Lower leg skin (tissue), 4 donors: ENCODE results near the gene CYP20A1. TPM values are rescaled to one million over a fixed set of nuclear protein-coding genes. Genes with fewer than 3 reads are reported as not detected.
"Not testable (repeated sequence)": the region's sequence is repeated elsewhere in the genome, so short reads cannot be mapped to it uniquely, and the experiment has no call there.

Source experiments
- DNase-seq, 2 donors: peaks; one replicate each; pipeline ENCODE4 v3.0.0-alpha.2; 2019; ENCODE audit warnings: low spot score in 2 of 2
- H3K4me3 ChIP-seq: fragments of 200-600 bp; sonication (generic); 2 replicates; pipeline ENCODE4 v1.5.1; 2017; ENCODE audit warnings: mild to moderate bottlenecking, low read depth; ENCODE audit not compliant: poor library complexity, severe bottlenecking
- POLR2A ChIP-seq, 2 donors: fragments of 450-650 bp; IDR thresholded peaks; one replicate each; pipeline ENCODE4 v1.6.1; 2016 to 2017; ENCODE audit warnings: antibody characterized with exemption in 2 of 2, mild to moderate bottlenecking in 1 of 2, moderate library complexity in 1 of 2
- WGBS, 2 donors: methylation state at CpG; one replicate each; pipeline ENCODE4 v1.1.5; 2018; 5-methylcytosine and 5-hydroxymethylcytosine counted together
- intact Hi-C: fragments of 100-400 bp; cut with DNase I; formaldehyde crosslinking; loops from one replicate; pipeline ENCODE4 v1.15.0; 2023; ENCODE audit warnings: low total_unique reads
- total RNA-seq, 4 donors: library from RNA; depleted of rRNA; stranded (reverse); fragments of >200 nt; gene quantifications; one replicate each; pipeline ENCODE4 v1.1.0, GENCODE V29; 2016
- TF ChIP-seq, protein P1 (sequence below), 3 donors: fragments of 450-650 bp; IDR thresholded peaks; one replicate each; pipeline ENCODE4 v1.5.1; 2016; ENCODE audit warnings: antibody characterized with exemption in 3 of 3, mild to moderate bottlenecking in 3 of 3, moderate library complexity in 2 of 3

Gene CYP20A1
- total RNA-seq, 4 donors from 2014 or later: 11.9 to 25.5 (median 16.1) TPM

- intact Hi-C loops: no loop called here
- DNase-seq: no peak
- WGBS, 2 donors: 85% methylated on average over 6 of the region's 6 CpGs
- TF ChIP-seq, protein P1, sequence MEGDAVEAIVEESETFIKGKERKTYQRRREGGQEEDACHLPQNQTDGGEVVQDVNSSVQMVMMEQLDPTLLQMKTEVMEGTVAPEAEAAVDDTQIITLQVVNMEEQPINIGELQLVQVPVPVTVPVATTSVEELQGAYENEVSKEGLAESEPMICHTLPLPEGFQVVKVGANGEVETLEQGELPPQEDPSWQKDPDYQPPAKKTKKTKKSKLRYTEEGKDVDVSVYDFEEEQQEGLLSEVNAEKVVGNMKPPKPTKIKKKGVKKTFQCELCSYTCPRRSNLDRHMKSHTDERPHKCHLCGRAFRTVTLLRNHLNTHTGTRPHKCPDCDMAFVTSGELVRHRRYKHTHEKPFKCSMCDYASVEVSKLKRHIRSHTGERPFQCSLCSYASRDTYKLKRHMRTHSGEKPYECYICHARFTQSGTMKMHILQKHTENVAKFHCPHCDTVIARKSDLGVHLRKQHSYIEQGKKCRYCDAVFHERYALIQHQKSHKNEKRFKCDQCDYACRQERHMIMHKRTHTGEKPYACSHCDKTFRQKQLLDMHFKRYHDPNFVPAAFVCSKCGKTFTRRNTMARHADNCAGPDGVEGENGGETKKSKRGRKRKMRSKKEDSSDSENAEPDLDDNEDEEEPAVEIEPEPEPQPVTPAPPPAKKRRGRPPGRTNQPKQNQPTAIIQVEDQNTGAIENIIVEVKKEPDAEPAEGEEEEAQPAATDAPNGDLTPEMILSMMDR (IDR thresholded peaks at IDR 0.05): no peak
- TF ChIP-seq POLR2A (IDR thresholded peaks at IDR 0.05): no peak
- no peak overlapping the region for H3K4me3 ChIP-seq
These were observed 41.7 kb downstream of the CYP20A1 start for GRCh38 chr2:203280428-203281064.

- intact Hi-C loops: no loop called here
- peak in 1 of 2 donors; percentile 50 for DNase-seq
- TF ChIP-seq, protein P1 (IDR thresholded peaks at IDR 0.05): no peak
- TF ChIP-seq POLR2A (IDR thresholded peaks at IDR 0.05): no peak
- WGBS, 2 donors: 95 to 97% methylated on average over 7 of the region's 7 CpGs
- H3K4me3 ChIP-seq: no peak overlapping the region
These were observed 43.3 kb downstream of the CYP20A1 start for GRCh38 chr2:203282101-203282500.

DNA sequence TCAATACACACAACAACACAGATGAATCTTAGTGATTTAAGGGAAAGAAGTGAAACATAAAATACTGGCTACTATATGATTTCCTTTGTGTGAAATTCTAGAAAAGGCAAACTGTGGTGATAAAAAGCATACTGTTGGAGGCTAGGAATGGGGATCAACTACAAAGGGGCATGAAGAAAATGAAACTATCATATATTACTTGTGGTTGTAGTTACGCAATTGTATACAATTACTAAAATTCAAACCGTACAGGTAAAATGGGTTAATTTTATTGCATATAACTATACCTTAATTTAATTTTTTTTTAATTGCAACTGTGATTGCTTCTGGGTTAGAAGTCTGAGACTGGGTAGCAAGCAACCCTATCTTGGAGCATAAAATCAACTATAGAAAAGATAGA, 47.7 kb downstream of the CYP20A1 start:
- TF ChIP-seq POLR2A (IDR thresholded peaks at IDR 0.05): no peak
- TF ChIP-seq, protein P1 (IDR thresholded peaks at IDR 0.05): no peak
- H3K4me3 ChIP-seq: no peak overlapping the region
- intact Hi-C loops: no loop called here
- WGBS, 2 donors: 91 to 96% methylated on average over 2 of the region's 2 CpGs
- no peak for DNase-seq

DNA sequence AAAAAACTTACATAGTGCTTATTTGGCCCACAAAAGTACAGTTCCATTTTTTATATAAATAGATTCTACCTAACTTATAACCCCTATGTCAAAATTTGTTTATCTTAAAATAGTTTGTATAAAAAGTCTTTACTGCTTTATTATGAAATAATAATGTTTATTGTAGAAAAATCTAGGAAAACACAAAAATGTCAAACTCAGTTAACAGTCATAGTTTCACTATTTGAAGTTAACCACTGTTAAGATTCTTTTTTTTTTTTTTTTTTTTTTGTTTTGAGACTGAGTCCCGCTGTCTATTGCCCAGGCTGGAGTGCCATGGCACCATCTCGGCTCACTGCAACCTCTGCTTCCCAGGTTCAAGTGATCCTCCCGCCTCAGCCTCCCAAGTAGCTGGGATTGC, 62.8 kb downstream of the CYP20A1 start:
- 93 to 100% methylated on average over 3 of the region's 3 CpGs for WGBS, 2 donors
- no peak for TF ChIP-seq POLR2A (IDR thresholded peaks at IDR 0.05)
- TF ChIP-seq, protein P1 (IDR thresholded peaks at IDR 0.05): no peak
- no peak for DNase-seq
- intact Hi-C loops: no loop called here
- H3K4me3 ChIP-seq: no peak overlapping the region

- DNase-seq, intact Hi-C loops, H3K4me3 ChIP-seq: not testable (repeated sequence)
- WGBS, 2 donors: 98% methylated on average over 8 of the region's 8 CpGs
These were observed 63.8 kb downstream of the CYP20A1 start for GRCh38 chr2:203302586-203302985.

- intact Hi-C loops: no loop called here
- WGBS, 2 donors: 92 to 93% methylated on average over 3 of the region's 3 CpGs
- DNase-seq: no peak
- H3K4me3 ChIP-seq: no peak overlapping the region
- TF ChIP-seq POLR2A (IDR thresholded peaks at IDR 0.05): no peak
- TF ChIP-seq, protein P1 (IDR thresholded peaks at IDR 0.05): no peak
These were observed 72.0 kb downstream of the CYP20A1 start for GRCh38 chr2:203310688-203311436.
